Measurements from ENCODE around the gene PICALM. TPM values are rescaled to one million over a fixed set of nuclear protein-coding genes. Genes with fewer than 3 reads are reported as not detected.

Gene PICALM
- polyA plus RNA-seq, 3 donors: 62.4 to 241 (median 81.0) TPM

GRCh38 chr11:85923455-85923854 is 145.4 kb downstream of the PICALM start:
- intact Hi-C loops (cut with micrococcal nuclease): no loop called here
- peaks cover 0 to 6% of the 10 kb centered on the region in 2 donors for H3K4me1 ChIP-seq (ENCODE audit: control insufficient read depth in 1 of 2, insufficient read depth in 2 of 2, low read length in 2 of 2)
- H3K36me3 ChIP-seq (replicated peaks in 1 of 2; ENCODE audit: control insufficient read depth in 1 of 2, insufficient read depth in 2 of 2, low read length in 2 of 2): no peaks in the 10 kb centered on the region
- H3K27ac ChIP-seq (ENCODE audit: low read depth in 1 of 2, low read length in 2 of 2): no peak overlapping the region
- no peak overlapping the region for H3K9ac ChIP-seq (ENCODE audit: insufficient read depth, low read length, poor library complexity, severe bottlenecking)
- no peaks in the 10 kb centered on the region for H3K79me2 ChIP-seq (ENCODE audit: insufficient read depth, low read length)
- TF ChIP-seq CTCF (IDR thresholded peaks at IDR 0.05): no peak
- Mint-ChIP-seq H3K36me3 (no peaks in the 10 kb centered on the region), H3K27ac (no peak overlapping the region), H3K9me3 (peaks cover 0 to 5% (median 0%) of the 10 kb centered on the region in 7 donors), H3K27me3 (ENCODE audit: low read depth in 3 of 3) (peaks cover 4 to 10% (median 5%) of the 10 kb centered on the region in 3 donors), H3K4me3 (no peak overlapping the region), H3K4me1 (peaks cover 15% of the 10 kb centered on the region)
- no peak for DNase-seq
- H2AFZ ChIP-seq (ENCODE audit: insufficient read depth, low read depth, low read length, poor library complexity, severe bottlenecking): no peak overlapping the region
- no peaks in the 10 kb centered on the region for H3K27me3 ChIP-seq (ENCODE audit: control insufficient read depth in 2 of 2, insufficient read depth in 2 of 2, low read length in 2 of 2)
- no peaks in the 10 kb centered on the region for H3K9me3 ChIP-seq (replicated peaks in 1 of 2; ENCODE audit: control insufficient read depth in 1 of 2, insufficient read depth in 1 of 2, low read length in 2 of 2)
- 100% methylated on average over 1 of the region's 1 CpG for WGBS (ENCODE audit: insufficient coverage)
- H4K20me1 ChIP-seq (ENCODE audit: insufficient read depth, low read length): no peaks in the 10 kb centered on the region
- H3K4me2 ChIP-seq (replicated peaks; ENCODE audit: extremely low read depth, low read length, poor library complexity, severe bottlenecking): no peak overlapping the region
- H3K4me3 ChIP-seq (replicated peaks in 1 of 3; ENCODE audit: low read depth in 2 of 3, low read length in 3 of 3): no peak overlapping the region

GRCh38 chr11:85922367-85922766 is 146.5 kb downstream of the PICALM start:
- Histone ChIP-seq H4K20me1 (ENCODE audit: insufficient read depth, low read length) (no peaks in the 10 kb centered on the region), H3K4me3 (replicated peaks in 1 of 3; ENCODE audit: low read depth in 2 of 3, low read length in 3 of 3) (no peak overlapping the region), H3K9me3 (replicated peaks in 1 of 2; ENCODE audit: control insufficient read depth in 1 of 2, insufficient read depth in 1 of 2, low read length in 2 of 2) (no peaks in the 10 kb centered on the region), H3K4me1 (ENCODE audit: control insufficient read depth in 1 of 2, insufficient read depth in 2 of 2, low read length in 2 of 2) (no peaks in the 10 kb centered on the region), H3K4me2 (replicated peaks; ENCODE audit: extremely low read depth, low read length, poor library complexity, severe bottlenecking) (no peak overlapping the region), H2AFZ (ENCODE audit: insufficient read depth, low read depth, low read length, poor library complexity, severe bottlenecking) (no peak overlapping the region), H3K27ac (ENCODE audit: low read depth in 1 of 2, low read length in 2 of 2) (no peak overlapping the region), H3K36me3 (replicated peaks in 1 of 2; ENCODE audit: control insufficient read depth in 1 of 2, insufficient read depth in 2 of 2, low read length in 2 of 2) (no peaks in the 10 kb centered on the region), H3K9ac (ENCODE audit: insufficient read depth, low read length, poor library complexity, severe bottlenecking) (no peak overlapping the region), H3K27me3 (ENCODE audit: control insufficient read depth in 2 of 2, insufficient read depth in 2 of 2, low read length in 2 of 2) (no peaks in the 10 kb centered on the region), H3K79me2 (ENCODE audit: insufficient read depth, low read length) (no peaks in the 10 kb centered on the region)
- peaks cover 0 to 5% (median 0%) of the 10 kb centered on the region in 7 donors for H3K9me3 Mint-ChIP-seq
- WGBS (ENCODE audit: insufficient coverage): no CpG with 5 or more reads among the region's 1 CpG
- peaks cover 3 to 8% (median 4%) of the 10 kb centered on the region in 3 donors for H3K27me3 Mint-ChIP-seq (ENCODE audit: low read depth in 3 of 3)
- peaks cover 8% of the 10 kb centered on the region for H3K4me1 Mint-ChIP-seq
- no peak overlapping the region for H3K27ac Mint-ChIP-seq
- no peaks in the 10 kb centered on the region for H3K36me3 Mint-ChIP-seq
- DNase-seq: no peak
- no peak for TF ChIP-seq CTCF (IDR thresholded peaks at IDR 0.05)
- intact Hi-C loops (cut with micrococcal nuclease): no loop called here
- no peak overlapping the region for H3K4me3 Mint-ChIP-seq
